ENCODE results near the gene COPB1.

DNA sequence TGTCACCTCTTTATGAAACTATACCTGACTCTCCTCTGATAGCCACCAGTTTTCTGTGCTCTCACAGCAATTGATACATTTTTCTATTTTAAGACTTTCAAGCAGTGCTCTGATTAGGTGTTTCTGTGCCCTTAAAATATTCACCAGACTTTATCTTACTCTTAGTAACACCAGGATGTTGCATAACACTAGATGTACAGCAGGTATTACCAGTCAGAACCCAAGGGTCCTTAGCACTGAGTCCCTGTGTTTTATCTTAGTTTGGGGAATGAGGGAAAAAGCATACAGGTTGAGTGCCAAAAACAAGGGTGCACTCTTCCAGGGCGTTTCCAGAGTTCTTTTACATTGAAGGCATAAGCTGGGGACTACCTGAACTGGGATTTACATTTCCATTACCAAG, 51.4 kb downstream of the COPB1 start:
- TF ChIP-seq, protein P1, sequence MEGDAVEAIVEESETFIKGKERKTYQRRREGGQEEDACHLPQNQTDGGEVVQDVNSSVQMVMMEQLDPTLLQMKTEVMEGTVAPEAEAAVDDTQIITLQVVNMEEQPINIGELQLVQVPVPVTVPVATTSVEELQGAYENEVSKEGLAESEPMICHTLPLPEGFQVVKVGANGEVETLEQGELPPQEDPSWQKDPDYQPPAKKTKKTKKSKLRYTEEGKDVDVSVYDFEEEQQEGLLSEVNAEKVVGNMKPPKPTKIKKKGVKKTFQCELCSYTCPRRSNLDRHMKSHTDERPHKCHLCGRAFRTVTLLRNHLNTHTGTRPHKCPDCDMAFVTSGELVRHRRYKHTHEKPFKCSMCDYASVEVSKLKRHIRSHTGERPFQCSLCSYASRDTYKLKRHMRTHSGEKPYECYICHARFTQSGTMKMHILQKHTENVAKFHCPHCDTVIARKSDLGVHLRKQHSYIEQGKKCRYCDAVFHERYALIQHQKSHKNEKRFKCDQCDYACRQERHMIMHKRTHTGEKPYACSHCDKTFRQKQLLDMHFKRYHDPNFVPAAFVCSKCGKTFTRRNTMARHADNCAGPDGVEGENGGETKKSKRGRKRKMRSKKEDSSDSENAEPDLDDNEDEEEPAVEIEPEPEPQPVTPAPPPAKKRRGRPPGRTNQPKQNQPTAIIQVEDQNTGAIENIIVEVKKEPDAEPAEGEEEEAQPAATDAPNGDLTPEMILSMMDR (IDR thresholded peaks at IDR 0.05; ENCODE audit: borderline replicate concordance, extremely low read depth, low read length, poor library complexity, severe bottlenecking): no peak
- no peak for TF ChIP-seq EZH2 (IDR thresholded peaks at IDR 0.05; ENCODE audit: borderline replicate concordance, low read depth, low read length, severe bottlenecking)

All from DND-41 (cell line).